SK-N-MC (cell line): ENCODE measurements around the gene KAZN.

ENCODE experiments used
- DNase-seq: peaks from one replicate; pipeline ENCODE4 v3.0.0-alpha.2; 2011; ENCODE audit warnings: low read depth, low spot score
- H3K27ac ChIP-seq: fragments of 200-600 bp; sonication (generic); 2 replicates; pipeline ENCODE4 v1.5.1; 2016; ENCODE audit warnings: mixed run types
- H3K36me3 ChIP-seq: fragments of 200-600 bp; sonication (generic); 2 replicates; pipeline ENCODE4 v1.6.1; 2017; ENCODE audit warnings: antibody characterized with exemption, low read length, mixed read lengths; ENCODE audit not compliant: insufficient read depth
- H3K4me3 ChIP-seq: fragments of 200-600 bp; sonication (generic); 2 replicates; pipeline ENCODE4 v1.5.1; 2016
- H3K9ac ChIP-seq: fragments of 200-600 bp; sonication (generic); 2 replicates; pipeline ENCODE4 v1.8.0; 2017; ENCODE audit warnings: mixed run types, mixed read lengths; ENCODE audit not compliant: insufficient read length
- H3K9me3 ChIP-seq: fragments of 200-600 bp; sonication (generic); 2 replicates; pipeline ENCODE4 v1.6.1; 2017; ENCODE audit warnings: low read depth, mild to moderate bottlenecking, antibody characterized with exemption, low read length, moderate library complexity, mixed read lengths
- EZH2 ChIP-seq: fragments of 200-600 bp; sonication (generic); IDR thresholded peaks from one replicate; pipeline ENCODE4 v1.6.1; 2017; ENCODE audit warnings: antibody characterized with exemption
- FOXP2 ChIP-seq: optimal IDR thresholded peaks from 2 replicates; pipeline ENCODE3; 2011; ENCODE audit warnings: mild to moderate bottlenecking, moderate library complexity; ENCODE audit not compliant: insufficient read depth; ENCODE audit errors: extremely low read length, control extremely low read depth
- POLR2AphosphoS5 ChIP-seq: IDR thresholded peaks from 2 replicates; pipeline ENCODE4 v1.6.1; 2012; ENCODE audit warnings: mild to moderate bottlenecking, low read depth, low read length, borderline replicate concordance

The KAZN gene

DNA sequence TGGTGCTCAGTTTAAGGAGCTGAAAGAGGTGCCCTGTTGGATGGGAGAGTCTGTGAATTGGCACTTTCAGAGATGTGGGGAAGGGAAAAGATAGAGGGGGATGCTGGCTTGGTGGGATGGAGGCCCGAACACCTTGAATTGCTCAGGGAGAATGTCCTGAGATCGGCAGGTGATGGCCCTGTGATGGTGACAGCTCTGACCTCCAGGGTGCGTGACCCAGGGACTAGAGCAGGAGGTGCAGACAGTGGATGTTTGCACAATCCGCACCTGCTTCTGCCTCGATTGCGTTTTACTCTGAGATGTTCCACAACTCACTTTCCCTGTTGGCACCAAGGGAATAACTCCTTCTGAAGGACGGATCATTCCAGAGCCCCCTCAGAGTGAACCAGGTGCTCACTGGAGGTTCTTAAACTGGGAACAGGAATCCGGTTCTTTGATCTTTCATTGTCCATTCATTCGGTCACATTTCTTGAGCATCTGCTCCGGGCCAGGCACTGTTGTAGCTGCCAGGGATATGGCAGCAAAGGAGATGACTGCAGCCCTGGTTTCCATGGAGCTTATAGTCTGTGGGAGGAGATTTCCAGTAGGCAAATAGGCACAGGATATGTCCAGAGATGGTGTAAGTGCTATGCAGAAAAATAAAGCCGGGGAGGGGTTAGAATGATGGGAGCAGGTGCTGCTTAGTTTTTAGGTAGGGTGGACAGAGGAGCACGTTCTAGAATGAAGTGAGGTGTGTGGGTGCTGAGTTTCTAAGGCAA is 328.5 kb downstream of the KAZN start:
- TF ChIP-seq POLR2AphosphoS5 = no peak
- TF ChIP-seq EZH2 = no peak
- no peak for TF ChIP-seq FOXP2
- H3K9me3 ChIP-seq = no peaks in the 10 kb centered on the region
- H3K9ac ChIP-seq = no peak overlapping the region
- H3K27ac ChIP-seq = no peak overlapping the region
- H3K36me3 ChIP-seq = no peaks in the 10 kb centered on the region
- no peak for DNase-seq
- H3K4me3 ChIP-seq = no peak overlapping the region

DNA sequence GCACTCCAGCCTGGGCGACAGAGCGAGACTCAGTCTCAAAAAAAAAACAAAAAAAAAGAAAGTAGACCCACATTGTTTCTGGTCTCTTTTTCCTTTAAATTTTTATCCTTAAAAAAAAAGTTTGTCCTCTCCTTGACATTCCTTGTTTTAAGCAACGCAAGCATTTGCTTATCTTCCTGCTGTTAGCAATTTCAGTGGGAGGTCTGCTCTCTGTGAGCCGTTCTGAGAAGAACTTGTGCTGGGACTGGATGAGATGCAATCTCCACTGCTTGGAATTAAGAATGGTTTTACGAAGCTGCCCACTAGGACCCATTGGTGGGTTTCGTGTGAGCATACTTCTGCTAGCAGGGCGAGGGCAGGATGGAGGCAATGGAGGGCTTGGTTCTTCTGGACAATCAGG is 329.9 kb downstream of the KAZN start:
- no peak for DNase-seq
- Histone ChIP-seq H3K4me3 (no peak overlapping the region), H3K9ac (no peak overlapping the region), H3K36me3 (no peaks in the 10 kb centered on the region), H3K27ac (no peak overlapping the region), H3K9me3 (no peaks in the 10 kb centered on the region)
- TF ChIP-seq EZH2 = no peak
- TF ChIP-seq FOXP2 = no peak
- no peak for TF ChIP-seq POLR2AphosphoS5

DNA sequence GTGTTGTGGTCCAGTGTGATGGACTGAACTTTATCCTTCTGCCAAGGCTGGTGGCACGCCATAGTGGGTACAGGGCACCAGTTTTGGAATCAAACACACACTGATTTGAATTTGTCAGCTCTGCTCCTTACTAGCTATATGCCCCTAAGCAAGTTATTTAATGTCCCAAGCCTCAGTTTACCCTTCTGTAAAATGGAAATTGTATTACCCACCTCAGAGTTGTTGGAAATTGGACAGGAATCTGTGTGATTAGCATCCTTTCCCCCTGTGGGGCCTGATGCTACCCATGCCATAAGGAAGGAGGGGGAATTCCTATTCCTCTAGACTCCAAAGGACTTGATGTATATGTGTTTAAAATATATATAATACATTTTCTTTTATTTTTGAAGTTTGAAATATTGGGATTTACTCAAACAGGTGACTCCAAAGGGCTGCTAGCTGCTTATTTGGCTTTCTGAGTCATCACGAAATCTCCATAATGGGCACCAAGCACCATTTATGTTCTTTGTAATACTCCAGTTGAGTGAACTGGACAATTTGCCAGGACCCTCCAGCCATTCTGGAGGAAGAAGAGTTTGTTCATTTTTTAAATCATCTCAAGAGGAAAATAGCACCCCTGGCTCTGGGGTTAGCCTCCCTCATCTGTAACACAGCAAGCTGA is 330.5 kb downstream of the KAZN start:
- no peaks in the 10 kb centered on the region for H3K9me3 ChIP-seq
- no peak overlapping the region for H3K9ac ChIP-seq
- H3K27ac ChIP-seq = no peak overlapping the region
- DNase-seq = no peak
- no peaks in the 10 kb centered on the region for H3K36me3 ChIP-seq
- no peak overlapping the region for H3K4me3 ChIP-seq
- TF ChIP-seq FOXP2 (no peak), POLR2AphosphoS5 (no peak), EZH2 (no peak)

DNA sequence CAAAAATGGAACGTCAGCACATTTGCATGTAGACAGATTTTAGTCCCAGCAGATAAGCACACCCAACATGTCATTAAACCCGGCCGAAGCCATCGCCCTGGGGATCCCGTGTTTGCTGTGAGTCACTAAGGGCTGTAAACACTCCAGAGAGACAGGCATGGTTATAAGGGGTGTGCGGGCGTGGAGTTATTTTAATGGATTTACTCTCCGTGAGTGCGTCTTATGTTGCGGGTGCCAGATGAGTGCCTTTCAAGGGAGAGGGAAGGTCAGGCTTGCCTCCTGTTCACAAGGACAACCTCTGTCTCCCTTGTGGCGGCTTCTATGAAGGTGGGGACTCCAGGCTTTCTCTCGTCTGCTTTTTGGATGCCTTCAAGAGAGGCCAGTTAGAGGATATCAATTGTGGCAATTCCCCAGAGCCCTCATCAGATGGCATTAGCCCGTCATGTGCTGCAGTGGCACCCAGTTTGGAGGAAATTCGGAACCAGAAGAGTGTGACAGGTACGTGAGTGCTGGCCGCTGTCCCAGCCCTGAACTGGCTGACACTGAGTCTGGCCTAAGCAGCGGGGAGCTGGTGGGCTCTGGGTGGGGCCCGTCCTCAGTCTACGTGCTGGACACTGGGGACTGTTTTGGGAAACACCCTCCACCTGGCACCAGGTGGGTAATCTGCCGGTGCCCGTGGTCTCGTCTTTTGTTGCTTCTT is 331.2 kb downstream of the KAZN start:
- H3K27ac ChIP-seq = no peak overlapping the region
- H3K4me3 ChIP-seq = no peak overlapping the region
- no peak for DNase-seq
- TF ChIP-seq POLR2AphosphoS5 (no peak), EZH2 (no peak), FOXP2 (no peak)
- H3K9ac ChIP-seq = no peak overlapping the region
- H3K9me3 ChIP-seq = no peaks in the 10 kb centered on the region
- H3K36me3 ChIP-seq = no peaks in the 10 kb centered on the region

DNA sequence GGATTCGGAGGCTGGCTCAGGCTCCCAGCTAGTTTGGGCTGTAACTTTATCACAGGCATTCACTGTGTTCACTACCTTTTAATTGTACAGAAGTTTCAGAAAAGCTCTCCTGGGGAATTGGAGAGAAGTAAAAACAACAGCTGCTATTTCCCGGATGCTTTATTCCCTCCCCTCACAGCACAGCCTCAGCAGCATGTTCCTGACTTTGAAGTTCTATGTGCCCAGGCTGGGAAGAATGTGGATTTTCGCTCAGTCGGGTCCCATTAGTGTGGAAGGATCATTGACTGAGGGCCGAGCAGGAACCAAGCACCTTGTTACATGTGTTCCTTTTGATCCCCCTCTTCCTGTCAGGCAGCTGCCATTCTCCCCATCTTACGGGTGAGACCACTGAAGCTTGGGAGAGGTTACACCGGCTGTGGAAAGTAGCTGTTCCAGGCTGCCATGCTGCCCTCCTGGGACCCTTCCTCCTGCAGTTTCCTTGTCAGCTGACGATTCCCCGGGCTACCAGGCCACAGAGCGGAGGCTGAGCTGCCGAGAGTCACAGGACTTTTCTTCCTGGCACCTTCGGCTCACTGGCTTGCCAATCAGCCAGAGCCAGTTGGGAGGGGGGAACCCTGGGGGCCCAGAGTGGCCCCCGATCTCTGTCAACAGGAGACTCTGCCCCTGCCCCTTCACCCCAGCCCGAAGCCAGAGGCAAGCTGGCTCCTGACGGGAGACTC is 331.9 kb downstream of the KAZN start:
- TF ChIP-seq POLR2AphosphoS5 (no peak), FOXP2 (no peak)
- Histone ChIP-seq H3K9ac (no peak overlapping the region), H3K27ac (no peak overlapping the region), H3K4me3 (no peak overlapping the region), H3K9me3 (no peaks in the 10 kb centered on the region), H3K36me3 (no peaks in the 10 kb centered on the region)
- DNase-seq = no peak

DNA sequence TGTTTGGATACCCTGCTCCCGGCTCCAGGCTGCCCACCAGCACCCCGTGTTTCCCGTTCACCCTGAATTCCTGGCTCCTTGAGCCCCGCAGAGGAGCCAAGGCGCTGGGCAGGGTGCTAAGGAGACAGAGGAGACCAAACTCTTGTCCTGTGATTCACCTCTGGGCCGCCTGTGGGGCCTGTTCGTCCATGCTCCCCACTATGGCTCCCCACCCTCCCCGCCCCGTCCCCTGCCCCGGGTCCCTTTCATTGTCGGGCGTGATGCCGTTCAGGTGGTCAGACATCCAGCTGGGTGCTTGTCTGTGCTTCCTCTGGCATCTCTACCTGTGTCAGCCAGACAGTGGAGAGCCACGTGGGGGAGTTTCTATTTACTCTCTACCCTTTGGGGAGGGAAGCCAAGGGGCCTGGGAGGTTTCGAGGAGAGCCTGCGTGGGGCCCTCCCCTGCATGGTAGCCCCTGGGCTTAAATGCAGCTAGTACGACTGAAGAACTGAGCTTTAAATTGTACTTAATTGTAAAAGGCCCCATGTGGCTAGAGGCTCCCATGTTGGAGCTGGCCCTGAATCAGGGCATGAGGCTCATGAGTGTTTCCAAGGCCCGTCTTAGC is 333.7 kb downstream of the KAZN start:
- no peak for TF ChIP-seq POLR2AphosphoS5
- no peak for TF ChIP-seq FOXP2
- TF ChIP-seq EZH2 = no peak
- H3K9ac ChIP-seq = no peak overlapping the region
- H3K36me3 ChIP-seq = no peaks in the 10 kb centered on the region
- no peak for DNase-seq
- H3K27ac ChIP-seq = no peak overlapping the region
- no peaks in the 10 kb centered on the region for H3K9me3 ChIP-seq
- H3K4me3 ChIP-seq = no peak overlapping the region

DNA sequence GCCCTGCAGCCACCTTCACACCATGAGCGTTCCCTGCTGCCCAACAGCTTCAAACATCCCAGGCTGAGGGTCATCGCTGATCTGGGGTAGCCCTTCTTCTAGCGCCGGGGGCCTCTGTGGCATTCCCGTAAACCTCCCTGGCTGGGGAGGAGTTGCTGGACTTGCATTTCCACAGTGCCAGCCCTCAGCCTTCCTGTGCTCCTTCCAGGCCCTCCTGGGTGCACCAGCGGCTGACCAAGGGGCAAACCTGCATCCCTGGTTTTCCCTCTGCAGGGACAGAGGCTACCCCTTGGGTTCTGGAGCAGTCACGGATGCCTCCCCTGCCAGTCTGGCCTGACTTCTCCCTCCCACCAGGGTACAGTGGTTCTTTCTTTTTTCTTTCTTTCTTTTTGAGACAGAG is 336.4 kb downstream of the KAZN start:
- no peaks in the 10 kb centered on the region for H3K36me3 ChIP-seq
- H3K9me3 ChIP-seq = no peaks in the 10 kb centered on the region
- H3K4me3 ChIP-seq = no peak overlapping the region
- no peak overlapping the region for H3K9ac ChIP-seq
- no peak overlapping the region for H3K27ac ChIP-seq
- no peak for TF ChIP-seq EZH2
- TF ChIP-seq POLR2AphosphoS5 = no peak
- no peak for TF ChIP-seq FOXP2
- DNase-seq = no peak

DNA sequence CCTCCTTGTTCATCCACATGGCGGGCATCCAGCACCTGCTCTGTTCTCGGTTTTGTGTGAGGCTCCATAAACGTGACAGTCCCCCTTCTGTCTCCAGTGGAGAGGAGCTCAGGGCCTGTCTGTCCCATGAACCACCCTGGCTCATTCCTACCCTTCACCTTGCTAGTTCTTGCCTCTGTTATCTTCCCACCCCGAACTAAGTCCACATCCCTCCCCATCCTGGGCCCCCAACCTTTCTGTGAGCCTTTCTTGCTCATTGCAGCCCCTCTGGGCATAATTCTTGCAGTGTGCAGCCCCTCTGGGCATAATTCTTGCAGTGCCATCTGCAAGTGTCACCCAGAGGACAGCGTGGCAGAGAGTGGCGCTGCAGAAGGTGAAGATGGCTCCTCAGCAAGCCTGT is 338.3 kb downstream of the KAZN start:
- H3K9me3 ChIP-seq = no peaks in the 10 kb centered on the region
- H3K36me3 ChIP-seq = no peaks in the 10 kb centered on the region
- H3K27ac ChIP-seq = no peak overlapping the region
- TF ChIP-seq POLR2AphosphoS5 = no peak
- H3K9ac ChIP-seq = no peak overlapping the region
- no peak overlapping the region for H3K4me3 ChIP-seq
- no peak for DNase-seq
